SK-N-SH treated with all-trans-retinoic acid at 6 μM for 48 hours (cell line): ENCODE results near the gene ALDH1A2.

ENCODE experiments used
- ATAC-seq: fragments of 200-7000 bp; cut with Tn5 transposase; 3 replicates; pipeline ENCODE4 v1.9.1; 2020; ENCODE audit warnings: mild to moderate bottlenecking, moderate library complexity
- ARNTL ChIP-seq: fragments of 450-650 bp; formaldehyde crosslinking; IDR thresholded peaks from 2 replicates; pipeline ENCODE4 v1.5.0; 2020; ENCODE audit warnings: low read depth, mild to moderate bottlenecking, moderate library complexity, borderline replicate concordance
- BACH2 ChIP-seq: fragments of 250-450 bp; sonication (Bioruptor Pico); IDR thresholded peaks from 2 replicates; pipeline ENCODE4 v1.9.0; 2021; ENCODE audit warnings: mild to moderate bottlenecking, borderline replicate concordance
- CREB5 ChIP-seq: fragments of 250-450 bp; sonication (Bioruptor Pico); IDR thresholded peaks from 2 replicates; pipeline ENCODE4 v1.5.1; 2020; ENCODE audit warnings: low read depth, mild to moderate bottlenecking, moderate library complexity
- CSDC2 ChIP-seq: fragments of 250-450 bp; sonication (Bioruptor Pico); IDR thresholded peaks from 2 replicates; pipeline ENCODE4 v1.5.0; 2020; ENCODE audit warnings: mild to moderate bottlenecking, moderate library complexity
- CSRNP3 ChIP-seq: fragments of 250-450 bp; sonication (Bioruptor Pico); IDR thresholded peaks from 2 replicates; pipeline ENCODE4 v1.5.1; 2021; ENCODE audit warnings: mild to moderate bottlenecking, moderate library complexity
- GLIS3 ChIP-seq: fragments of 250-450 bp; sonication (Bioruptor Pico); IDR thresholded peaks from 2 replicates; pipeline ENCODE4 v1.5.0; 2020; ENCODE audit warnings: mild to moderate bottlenecking, moderate library complexity
- ISL1 ChIP-seq: fragments of 250-450 bp; sonication (Bioruptor Pico); IDR thresholded peaks from 2 replicates; pipeline ENCODE4 v2.1.2; 2022; ENCODE audit warnings: mild to moderate bottlenecking, moderate library complexity
- OSR1 ChIP-seq: fragments of 250-450 bp; sonication (Bioruptor Pico); IDR thresholded peaks from 2 replicates; pipeline ENCODE4 v1.8.0; 2022; ENCODE audit warnings: moderate library complexity, mild to moderate bottlenecking, inconsistent platforms
- PATZ1 ChIP-seq: fragments of 250-450 bp; sonication (Bioruptor Pico); IDR thresholded peaks from 2 replicates; pipeline ENCODE4 v1.8.0; 2020; ENCODE audit warnings: mild to moderate bottlenecking, moderate library complexity, borderline replicate concordance
- POU6F1 ChIP-seq: fragments of 250-450 bp; sonication (Bioruptor Pico); IDR thresholded peaks from 2 replicates; pipeline ENCODE4 v1.8.0; 2021; ENCODE audit warnings: low read depth, mild to moderate bottlenecking, moderate library complexity, borderline replicate concordance
- PPARA ChIP-seq: fragments of 250-450 bp; sonication (Bioruptor Pico); IDR thresholded peaks from 2 replicates; pipeline ENCODE4 v1.5.0; 2020; ENCODE audit warnings: mild to moderate bottlenecking, borderline replicate concordance
- RARB ChIP-seq: fragments of 250-450 bp; sonication (Bioruptor Pico); IDR thresholded peaks from 2 replicates; pipeline ENCODE4 v1.8.0; 2021; ENCODE audit warnings: mild to moderate bottlenecking, moderate library complexity
- SNAI2 ChIP-seq: fragments of 250-450 bp; sonication (Bioruptor Pico); IDR thresholded peaks from 2 replicates; pipeline ENCODE4 v1.5.0; 2020; ENCODE audit warnings: mild to moderate bottlenecking, moderate library complexity
- TCF4 ChIP-seq: fragments of 250-450 bp; sonication (Bioruptor Pico); IDR thresholded peaks from 2 replicates; pipeline ENCODE4 v1.8.0; 2021; ENCODE audit warnings: mild to moderate bottlenecking, moderate library complexity, borderline replicate concordance
- TOX ChIP-seq: fragments of 250-450 bp; sonication (Bioruptor Pico); IDR thresholded peaks from 2 replicates; pipeline ENCODE4 v1.8.0; 2021; ENCODE audit warnings: mild to moderate bottlenecking, moderate library complexity, borderline replicate concordance
- TSHZ2 ChIP-seq: fragments of 250-450 bp; sonication (Bioruptor Pico); IDR thresholded peaks from 2 replicates; pipeline ENCODE4 v1.5.0; 2020; ENCODE audit warnings: mild to moderate bottlenecking, moderate library complexity
- ZC3H10 ChIP-seq: fragments of 250-450 bp; sonication (Bioruptor Pico); IDR thresholded peaks from 2 replicates; pipeline ENCODE4 v1.5.1; 2021; ENCODE audit warnings: mild to moderate bottlenecking, moderate library complexity
- ZFP30 ChIP-seq: fragments of 450-650 bp; formaldehyde crosslinking; IDR thresholded peaks from 2 replicates; pipeline ENCODE4 v1.5.0; 2022; ENCODE audit warnings: mild to moderate bottlenecking, moderate library complexity
- ZNF565 ChIP-seq: fragments of 450-650 bp; formaldehyde crosslinking; conservative IDR thresholded peaks from 2 replicates; pipeline ENCODE4 v1.5.0; 2020; ENCODE audit warnings: low read depth, mild to moderate bottlenecking, moderate library complexity
- ZNF70 ChIP-seq: fragments of 450-650 bp; formaldehyde crosslinking; IDR thresholded peaks from 2 replicates; pipeline ENCODE4 v1.5.0; 2020; ENCODE audit warnings: mild to moderate bottlenecking, moderate library complexity
- ZNF8 ChIP-seq: fragments of 450-650 bp; formaldehyde crosslinking; IDR thresholded peaks from 2 replicates; pipeline ENCODE4 v1.5.0; 2020; ENCODE audit warnings: mild to moderate bottlenecking, moderate library complexity

Gene ALDH1A2

GRCh38 chr15:58065445-58066041 lies at the start of gene ALDH1A2:
ALDH1A2 (minus strand) TSS chr15:58065711; CDS start chr15:58065650, 61 bp downstream.
- no peak; the same call in 2 of the 3 replicates for ATAC-seq
- TF ChIP-seq ZFP30 (CRISPR knock-in tag) (no peak), ZNF565 (CRISPR knock-in tag) (no peak), CSDC2 (CRISPR knock-in tag) (no peak), SNAI2 (CRISPR knock-in tag) (no peak), POU6F1 (CRISPR knock-in tag) (no peak), CSRNP3 (CRISPR knock-in tag) (no peak), ZNF8 (no peak), TSHZ2 (CRISPR knock-in tag) (no peak), ISL1 (CRISPR knock-in tag) (no peak), CREB5 (CRISPR knock-in tag) (no peak), PATZ1 (no peak), ARNTL (CRISPR knock-in tag) (no peak), TCF4 (CRISPR knock-in tag) (no peak), TOX (CRISPR knock-in tag) (no peak)

- ATAC-seq: no peak
- TF ChIP-seq ARNTL (CRISPR knock-in tag): no peak
- TF ChIP-seq TCF4 (CRISPR knock-in tag): no peak
- no peak for TF ChIP-seq ZNF8
- no peak for TF ChIP-seq ZFP30 (CRISPR knock-in tag)
- no peak for TF ChIP-seq SNAI2 (CRISPR knock-in tag)
- no peak for TF ChIP-seq RARB
- TF ChIP-seq PPARA (CRISPR knock-in tag): no peak
- TF ChIP-seq CSRNP3 (CRISPR knock-in tag): no peak
- TF ChIP-seq GLIS3 (CRISPR knock-in tag): no peak
- no peak for TF ChIP-seq ZNF70 (CRISPR knock-in tag)
- TF ChIP-seq OSR1 (CRISPR knock-in tag): no peak
- no peak for TF ChIP-seq ZC3H10 (CRISPR knock-in tag)
- no peak for TF ChIP-seq PATZ1
- TF ChIP-seq ZNF565 (CRISPR knock-in tag): no peak
- TF ChIP-seq BACH2 (CRISPR knock-in tag): no peak
- TF ChIP-seq POU6F1 (CRISPR knock-in tag): no peak
Observed at GRCh38 chr15:58114812-58115211, 49.3 kb upstream of the ALDH1A2 start.
